ENCODE data around the gene RIC3. TPM values are rescaled to one million over a fixed set of nuclear protein-coding genes. Genes with fewer than 3 reads are reported as not detected.

The RIC3 gene
- total and polyA plus RNA-seq, 2 experiments from 2014 or later: 3.2 to 3.6 TPM

- Histone ChIP-seq H2AFZ (no peak overlapping the region), H3K4me2 (no peak overlapping the region), H4K20me1 (ENCODE audit: insufficient read depth, poor library complexity, severe bottlenecking) (no peaks in the 10 kb centered on the region), H3K79me2 (no peaks in the 10 kb centered on the region), H3K4me3 (no peak overlapping the region), H3K27ac (no peak overlapping the region), H3K4me1 (ENCODE audit: insufficient read depth) (no peaks in the 10 kb centered on the region), H3K27me3 (no peaks in the 10 kb centered on the region), H3K9me2 (replicated peaks; ENCODE audit: insufficient read depth) (no peaks in the 10 kb centered on the region), H3K9me3 (ENCODE audit: low read depth) (no peaks in the 10 kb centered on the region), H3K36me3 (replicated peaks; ENCODE audit: insufficient read depth, low read depth) (no peaks in the 10 kb centered on the region)
- DNase-seq (ENCODE audit: low spot score): no peak
- 94% methylated on average over 12 of the region's 12 CpGs for WGBS (ENCODE audit: low lambda C conversion rate, missing lambda C conversion rate)
- TF ChIP-seq, protein P1, sequence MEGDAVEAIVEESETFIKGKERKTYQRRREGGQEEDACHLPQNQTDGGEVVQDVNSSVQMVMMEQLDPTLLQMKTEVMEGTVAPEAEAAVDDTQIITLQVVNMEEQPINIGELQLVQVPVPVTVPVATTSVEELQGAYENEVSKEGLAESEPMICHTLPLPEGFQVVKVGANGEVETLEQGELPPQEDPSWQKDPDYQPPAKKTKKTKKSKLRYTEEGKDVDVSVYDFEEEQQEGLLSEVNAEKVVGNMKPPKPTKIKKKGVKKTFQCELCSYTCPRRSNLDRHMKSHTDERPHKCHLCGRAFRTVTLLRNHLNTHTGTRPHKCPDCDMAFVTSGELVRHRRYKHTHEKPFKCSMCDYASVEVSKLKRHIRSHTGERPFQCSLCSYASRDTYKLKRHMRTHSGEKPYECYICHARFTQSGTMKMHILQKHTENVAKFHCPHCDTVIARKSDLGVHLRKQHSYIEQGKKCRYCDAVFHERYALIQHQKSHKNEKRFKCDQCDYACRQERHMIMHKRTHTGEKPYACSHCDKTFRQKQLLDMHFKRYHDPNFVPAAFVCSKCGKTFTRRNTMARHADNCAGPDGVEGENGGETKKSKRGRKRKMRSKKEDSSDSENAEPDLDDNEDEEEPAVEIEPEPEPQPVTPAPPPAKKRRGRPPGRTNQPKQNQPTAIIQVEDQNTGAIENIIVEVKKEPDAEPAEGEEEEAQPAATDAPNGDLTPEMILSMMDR (IDR thresholded peaks at IDR 0.05; ENCODE audit: poor library complexity): no peak
- TF ChIP-seq EZH2phosphoT487 (IDR thresholded peaks at IDR 0.05; ENCODE audit: low read depth, severe bottlenecking, unreplicated experiment) (no peak), EZH2 (IDR thresholded peaks at IDR 0.05; ENCODE audit: borderline replicate concordance) (no peak)
Observed at GRCh38 chr11:8095371-8095770, 73.5 kb downstream of the RIC3 start.

DNA sequence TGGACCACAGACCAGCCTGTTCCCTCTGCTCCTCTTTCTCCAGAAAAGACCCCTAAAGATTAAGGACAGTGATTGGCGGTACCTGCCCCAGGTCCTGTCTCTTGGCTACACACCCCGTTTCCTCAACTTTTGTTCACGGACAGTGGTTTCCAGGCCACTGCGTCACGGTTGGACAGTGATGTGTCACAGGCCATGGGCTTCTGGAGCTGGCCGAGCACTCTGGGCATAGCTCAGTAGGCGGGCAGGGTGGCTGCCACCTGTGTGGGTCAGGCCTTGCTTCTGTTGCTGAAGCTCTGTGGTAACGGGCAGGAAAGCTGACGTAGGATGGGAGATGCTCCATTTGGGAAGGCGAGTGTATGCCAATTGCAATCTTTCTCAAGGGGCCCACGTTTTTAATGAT is 74.2 kb downstream of the RIC3 start:
- Histone ChIP-seq H3K36me3 (replicated peaks; ENCODE audit: insufficient read depth, low read depth) (no peaks in the 10 kb centered on the region), H2AFZ (no peak overlapping the region), H3K4me1 (ENCODE audit: insufficient read depth) (no peaks in the 10 kb centered on the region), H3K79me2 (no peaks in the 10 kb centered on the region), H3K4me3 (no peak overlapping the region), H3K27me3 (no peaks in the 10 kb centered on the region), H3K27ac (no peak overlapping the region), H4K20me1 (ENCODE audit: insufficient read depth, poor library complexity, severe bottlenecking) (no peaks in the 10 kb centered on the region), H3K9me2 (replicated peaks; ENCODE audit: insufficient read depth) (no peaks in the 10 kb centered on the region), H3K9me3 (ENCODE audit: low read depth) (no peaks in the 10 kb centered on the region), H3K4me2 (no peak overlapping the region)
- TF ChIP-seq, protein P1 (IDR thresholded peaks at IDR 0.05; ENCODE audit: poor library complexity): no peak
- TF ChIP-seq EZH2phosphoT487 (IDR thresholded peaks at IDR 0.05; ENCODE audit: low read depth, severe bottlenecking, unreplicated experiment) (no peak), EZH2 (IDR thresholded peaks at IDR 0.05; ENCODE audit: borderline replicate concordance) (no peak)
- 95% methylated on average over 11 of the region's 11 CpGs for WGBS (ENCODE audit: low lambda C conversion rate, missing lambda C conversion rate)
- no peak for DNase-seq (ENCODE audit: low spot score)

DNA sequence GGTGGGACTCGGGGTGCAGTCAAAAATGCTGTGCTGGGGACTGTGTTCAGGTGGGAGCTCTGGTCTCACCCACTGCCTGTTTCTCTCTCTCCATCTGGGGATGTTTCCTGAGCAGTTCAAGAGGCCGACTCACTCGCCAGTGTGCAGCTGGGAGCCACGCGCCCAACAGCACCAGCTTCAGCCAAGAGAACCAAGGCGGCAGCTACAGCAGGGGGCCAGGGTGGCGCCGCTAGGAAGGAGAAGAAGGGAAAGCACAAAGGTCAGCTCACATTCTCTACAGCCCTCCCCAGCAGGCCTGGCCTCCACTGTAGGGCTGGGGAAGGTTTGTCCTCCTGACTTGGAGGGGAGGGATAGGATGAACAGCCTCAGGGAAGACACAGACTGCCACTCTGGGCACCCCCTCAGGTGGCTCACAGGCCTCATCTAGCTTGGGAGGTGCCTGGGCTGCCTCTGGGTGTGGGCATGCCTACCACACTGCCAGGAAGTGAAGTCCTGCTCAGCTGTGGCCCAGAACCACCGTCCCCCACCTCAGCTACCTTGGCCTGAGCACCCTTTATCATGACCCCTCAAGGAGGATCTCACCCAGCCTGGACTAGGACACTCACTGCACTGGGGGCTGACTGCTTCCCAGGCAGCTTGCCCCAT is 74.8 kb downstream of the RIC3 start:
- H2AFZ ChIP-seq: no peak overlapping the region
- 84% methylated on average over 9 of the region's 9 CpGs for WGBS (ENCODE audit: low lambda C conversion rate, missing lambda C conversion rate)
- no peak overlapping the region for H3K4me2 ChIP-seq
- H4K20me1 ChIP-seq (ENCODE audit: insufficient read depth, poor library complexity, severe bottlenecking): no peaks in the 10 kb centered on the region
- H3K9me3 ChIP-seq (ENCODE audit: low read depth): no peaks in the 10 kb centered on the region
- H3K4me3 ChIP-seq: no peak overlapping the region
- no peak for TF ChIP-seq EZH2 (IDR thresholded peaks at IDR 0.05; ENCODE audit: borderline replicate concordance)
- H3K4me1 ChIP-seq (ENCODE audit: insufficient read depth): no peaks in the 10 kb centered on the region
- H3K27me3 ChIP-seq: no peaks in the 10 kb centered on the region
- DNase-seq (ENCODE audit: low spot score): peak; percentile 39
- H3K9me2 ChIP-seq (replicated peaks; ENCODE audit: insufficient read depth): no peaks in the 10 kb centered on the region
- no peaks in the 10 kb centered on the region for H3K36me3 ChIP-seq (replicated peaks; ENCODE audit: insufficient read depth, low read depth)
- no peaks in the 10 kb centered on the region for H3K79me2 ChIP-seq
- H3K27ac ChIP-seq: no peak overlapping the region

DNA sequence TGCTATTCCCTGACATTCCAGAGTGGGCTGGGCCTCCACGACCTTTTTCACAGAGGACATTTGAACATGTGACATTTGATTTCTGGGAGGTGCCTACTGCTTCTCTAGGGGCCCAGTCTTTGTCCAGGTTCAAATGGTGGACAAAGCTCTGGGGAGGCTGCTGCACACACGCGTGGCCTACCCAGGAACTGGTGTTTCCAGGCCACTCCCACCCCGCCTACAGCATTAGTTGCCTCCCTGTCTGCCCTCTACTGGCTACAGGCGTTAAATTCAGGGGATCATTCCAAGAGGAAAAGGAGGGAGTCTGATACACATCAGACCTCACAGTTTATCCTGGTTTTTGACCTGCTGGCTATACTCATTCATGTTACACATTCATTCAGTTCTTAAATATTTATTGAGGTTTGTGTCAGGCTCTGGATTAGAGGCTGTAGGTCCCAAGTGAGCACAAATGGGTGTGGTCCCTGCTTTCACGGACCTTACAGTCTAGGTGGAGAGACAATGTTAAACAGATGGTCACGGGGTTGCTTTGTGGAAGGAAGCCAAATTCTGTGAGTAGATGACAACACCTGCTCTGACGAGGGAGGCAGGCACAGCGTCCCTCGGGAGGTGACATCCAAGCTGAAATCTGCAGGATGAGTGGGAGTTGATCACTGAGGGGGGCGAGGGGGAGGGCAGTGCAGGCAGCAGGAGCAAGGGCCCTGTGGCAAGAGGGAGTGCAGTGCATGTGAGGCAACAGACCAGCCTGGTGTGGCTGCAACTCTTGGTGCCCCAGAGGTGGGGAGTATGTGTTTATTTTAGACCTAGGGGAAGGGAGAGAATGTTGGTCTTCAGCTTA is 76.0 kb downstream of the RIC3 start:
- peak; percentile 77 for DNase-seq (ENCODE audit: low spot score)
- Histone ChIP-seq H3K27me3 (no peaks in the 10 kb centered on the region), H3K4me3 (no peak overlapping the region), H3K4me2 (no peak overlapping the region), H3K4me1 (ENCODE audit: insufficient read depth) (no peaks in the 10 kb centered on the region), H4K20me1 (ENCODE audit: insufficient read depth, poor library complexity, severe bottlenecking) (no peaks in the 10 kb centered on the region), H3K27ac (no peak overlapping the region), H2AFZ (no peak overlapping the region), H3K9me3 (ENCODE audit: low read depth) (no peaks in the 10 kb centered on the region), H3K9me2 (replicated peaks; ENCODE audit: insufficient read depth) (no peaks in the 10 kb centered on the region), H3K79me2 (peaks cover 3% of the 10 kb centered on the region), H3K36me3 (replicated peaks; ENCODE audit: insufficient read depth, low read depth) (no peaks in the 10 kb centered on the region)
- WGBS (ENCODE audit: low lambda C conversion rate, missing lambda C conversion rate): 64% methylated on average over 11 of the region's 11 CpGs
- TF ChIP-seq, protein P1 (IDR thresholded peaks at IDR 0.05; ENCODE audit: poor library complexity): peak; percentile 50
- TF ChIP-seq EZH2 (IDR thresholded peaks at IDR 0.05; ENCODE audit: borderline replicate concordance) (no peak), EZH2phosphoT487 (IDR thresholded peaks at IDR 0.05; ENCODE audit: low read depth, severe bottlenecking, unreplicated experiment) (no peak)
